GM12864 (cell line): ENCODE results near the gene MRPS12.

Experiments used
- DNase-seq: peaks from one replicate; pipeline ENCODE4 v3.0.0-alpha.2; 2011; ENCODE audit warnings: low read depth
- H3K4me3 ChIP-seq: 2 replicates; pipeline ENCODE4 v1.5.1; 2011; ENCODE audit warnings: mild to moderate bottlenecking, low read depth, low read length, control low read depth
- TF ChIP-seq, protein P1 (sequence below): IDR thresholded peaks from 2 replicates; pipeline ENCODE4 v1.5.1; 2011; ENCODE audit warnings: low read depth, mild to moderate bottlenecking, moderate library complexity, low read length, control low read depth, inconsistent platforms; ENCODE audit errors: missing control alignments

The MRPS12 gene

DNA sequence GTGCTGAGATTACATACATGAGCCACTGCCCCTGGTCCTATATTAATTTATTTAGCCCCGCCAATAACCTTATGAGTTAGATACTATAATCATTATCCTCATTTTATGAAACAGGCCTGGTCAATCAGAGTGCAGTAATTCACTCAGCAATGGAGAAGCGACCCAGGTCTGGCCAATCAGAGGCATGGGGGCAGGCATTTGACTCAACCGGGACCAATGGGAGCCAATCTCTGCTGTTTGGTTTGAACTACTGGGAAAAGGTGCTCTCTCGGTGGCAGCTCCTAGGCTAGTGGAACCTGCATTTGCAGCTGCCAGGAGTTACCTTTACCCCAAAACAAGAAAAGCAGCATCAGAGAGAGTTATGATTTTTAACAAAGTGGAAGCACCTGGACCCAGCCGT is 37.9 kb upstream of the MRPS12 start:
- DNase-seq, result no peak
- no peak overlapping the region for H3K4me3 ChIP-seq
- TF ChIP-seq, protein P1, sequence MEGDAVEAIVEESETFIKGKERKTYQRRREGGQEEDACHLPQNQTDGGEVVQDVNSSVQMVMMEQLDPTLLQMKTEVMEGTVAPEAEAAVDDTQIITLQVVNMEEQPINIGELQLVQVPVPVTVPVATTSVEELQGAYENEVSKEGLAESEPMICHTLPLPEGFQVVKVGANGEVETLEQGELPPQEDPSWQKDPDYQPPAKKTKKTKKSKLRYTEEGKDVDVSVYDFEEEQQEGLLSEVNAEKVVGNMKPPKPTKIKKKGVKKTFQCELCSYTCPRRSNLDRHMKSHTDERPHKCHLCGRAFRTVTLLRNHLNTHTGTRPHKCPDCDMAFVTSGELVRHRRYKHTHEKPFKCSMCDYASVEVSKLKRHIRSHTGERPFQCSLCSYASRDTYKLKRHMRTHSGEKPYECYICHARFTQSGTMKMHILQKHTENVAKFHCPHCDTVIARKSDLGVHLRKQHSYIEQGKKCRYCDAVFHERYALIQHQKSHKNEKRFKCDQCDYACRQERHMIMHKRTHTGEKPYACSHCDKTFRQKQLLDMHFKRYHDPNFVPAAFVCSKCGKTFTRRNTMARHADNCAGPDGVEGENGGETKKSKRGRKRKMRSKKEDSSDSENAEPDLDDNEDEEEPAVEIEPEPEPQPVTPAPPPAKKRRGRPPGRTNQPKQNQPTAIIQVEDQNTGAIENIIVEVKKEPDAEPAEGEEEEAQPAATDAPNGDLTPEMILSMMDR, result no peak

DNA sequence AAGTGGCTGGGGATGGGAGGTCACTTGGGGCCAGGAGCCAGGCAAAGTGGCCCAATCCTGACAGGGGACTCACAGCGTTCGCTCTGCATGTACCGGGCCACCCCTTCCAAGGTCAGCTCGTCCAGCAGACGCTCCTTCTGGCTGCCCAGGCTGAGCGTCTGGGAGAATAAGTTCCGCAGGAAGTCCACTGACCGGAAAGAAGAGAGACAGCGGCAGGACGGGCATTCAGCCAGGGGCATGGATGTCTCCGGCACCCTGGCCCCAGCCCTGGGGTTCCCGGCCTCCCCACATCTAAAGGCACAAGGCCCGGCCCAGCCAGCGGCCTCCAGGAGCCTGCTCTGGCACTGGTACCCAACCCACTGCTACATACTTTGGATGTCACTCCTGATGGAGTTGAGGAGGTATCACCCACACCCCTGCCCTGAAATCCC is 37.4 kb upstream of the MRPS12 start:
- DNase-seq, result no peak
- H3K4me3 ChIP-seq, result no peak overlapping the region
- TF ChIP-seq, protein P1, result no peak

DNA sequence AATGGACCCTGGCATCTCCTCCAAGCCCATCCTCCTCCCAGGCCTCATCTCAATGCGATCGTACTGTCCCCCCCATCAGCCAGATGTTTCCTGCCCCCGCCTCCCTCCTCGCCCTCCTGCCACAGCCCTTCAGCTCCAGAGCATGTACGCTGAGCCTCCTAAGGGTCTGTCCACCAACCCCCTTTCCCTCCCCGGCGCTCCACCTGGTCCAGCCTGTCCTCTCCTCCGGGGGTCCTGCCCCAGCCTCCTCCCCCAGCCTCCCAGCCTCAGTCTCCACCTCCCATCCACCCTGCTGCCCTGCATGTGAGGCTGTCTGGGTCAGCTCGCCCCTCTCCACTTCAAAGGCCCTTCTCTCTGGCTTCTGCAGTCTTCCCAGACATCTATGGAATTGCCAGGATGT is 35.8 kb upstream of the MRPS12 start:
- no peak for DNase-seq
- TF ChIP-seq, protein P1, result no peak
- H3K4me3 ChIP-seq, result no peak overlapping the region

DNA sequence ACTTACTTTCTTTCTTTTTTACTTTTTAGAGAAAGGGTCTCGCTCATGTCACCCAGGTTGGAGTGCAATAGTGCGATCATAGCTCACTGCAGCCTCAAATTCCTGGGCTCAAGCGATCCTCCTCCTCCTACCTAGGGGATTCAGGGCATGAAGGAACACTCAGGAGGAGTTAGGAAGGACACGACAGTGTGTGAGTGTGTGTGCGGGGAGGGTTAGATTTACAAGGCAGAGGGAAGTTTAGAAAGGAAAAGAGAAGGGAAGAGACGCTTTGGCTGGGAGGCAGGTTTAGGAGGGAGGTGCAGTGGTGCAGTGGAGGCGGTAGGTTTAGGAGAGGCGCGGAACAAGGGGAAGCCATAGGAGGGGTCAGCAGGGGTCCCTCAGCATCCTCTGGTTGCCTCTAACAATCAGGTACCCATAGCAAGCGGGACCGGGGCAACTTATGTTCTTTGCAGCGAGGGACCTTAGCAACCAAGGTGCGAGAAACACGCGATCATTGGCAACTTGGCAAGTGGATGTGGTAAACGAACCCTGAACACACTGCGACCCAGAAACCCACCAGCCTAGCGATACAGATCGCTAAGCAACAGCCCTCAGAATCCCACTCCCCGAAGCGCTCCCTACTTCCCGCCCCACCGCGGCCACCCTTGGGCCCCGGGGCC is 31.8 kb upstream of the MRPS12 start:
- no peak for DNase-seq
- H3K4me3 ChIP-seq, result peak overlapping the region; percentile 62
- TF ChIP-seq, protein P1, result no peak

DNA sequence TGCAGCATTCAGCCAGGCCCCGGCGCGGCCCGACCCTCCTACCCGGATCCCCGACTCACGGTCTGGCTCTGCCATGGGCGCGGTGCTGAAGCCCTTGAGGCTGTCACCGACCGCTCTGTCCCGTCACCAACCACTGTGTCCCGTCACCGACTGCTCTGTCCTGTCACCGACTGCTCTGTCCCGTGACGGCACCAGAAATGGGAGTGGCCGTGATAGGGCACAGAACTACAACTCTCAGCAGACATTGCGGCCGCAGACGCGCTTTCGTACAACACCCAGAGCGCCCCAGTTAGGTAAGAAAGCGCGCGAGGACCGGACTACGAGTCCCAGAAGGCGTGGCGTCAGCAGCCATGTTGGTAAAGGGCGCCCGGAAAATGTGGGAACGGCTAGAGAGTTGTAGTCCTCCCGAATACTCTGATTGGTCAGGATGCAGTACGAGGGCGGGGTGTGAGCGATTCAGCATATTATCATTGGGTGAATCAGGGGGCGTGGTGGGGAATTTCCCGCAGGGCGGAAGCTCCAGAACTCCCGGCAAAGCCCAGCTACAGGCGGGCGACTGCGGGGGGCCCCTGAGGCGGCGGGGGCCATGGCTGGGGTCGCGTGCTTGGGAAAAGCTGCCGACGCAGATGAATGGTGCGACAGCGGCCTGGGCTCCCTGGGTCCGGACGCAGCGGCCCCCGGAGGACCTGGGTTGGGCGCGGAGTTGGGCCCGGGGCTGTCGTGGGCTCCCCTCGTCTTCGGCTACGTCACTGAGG is 31.1 kb upstream of the MRPS12 start, which contains the start of the genes NFKBIB and SIRT2:
Gene NFKBIB (plus strand): TSS at position 523 of the 755 bp plus-strand sequence. CDS start 64 bp downstream, at position 587.
Gene SIRT2 (minus strand): TSS at position 172 of the 755 bp plus-strand sequence. CDS start 97 bp downstream, at position 75.
- TF ChIP-seq, protein P1, result no peak
- peak; percentile 99 for DNase-seq
- peak within 1 kb of the TSS; percentile 70 for H3K4me3 ChIP-seq

DNA sequence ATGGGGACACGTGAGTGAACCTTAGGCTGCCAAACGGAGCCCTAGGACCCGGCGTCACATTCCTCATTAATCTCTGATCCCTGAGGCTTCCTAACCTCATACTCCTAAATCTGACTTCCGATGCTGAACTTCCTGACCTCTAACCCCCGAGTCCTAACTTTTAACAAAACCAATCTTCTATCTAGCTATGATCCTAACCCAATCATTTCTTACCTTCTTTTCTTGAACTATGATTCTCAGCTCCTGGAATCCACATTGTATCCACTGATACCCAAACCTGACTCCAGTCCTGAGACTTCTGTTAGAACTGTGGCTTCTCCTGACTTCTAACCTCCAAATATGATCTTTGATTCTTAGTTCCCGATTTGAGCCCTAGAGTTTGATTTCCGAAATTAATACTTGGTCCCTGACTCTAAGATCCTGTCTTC is 30.5 kb upstream of the MRPS12 start:
- no peak for DNase-seq
- TF ChIP-seq, protein P1, result no peak
- peak overlapping the region; percentile 70 for H3K4me3 ChIP-seq
